ENCODE results near the gene USP47.

USP47 gene

DNA sequence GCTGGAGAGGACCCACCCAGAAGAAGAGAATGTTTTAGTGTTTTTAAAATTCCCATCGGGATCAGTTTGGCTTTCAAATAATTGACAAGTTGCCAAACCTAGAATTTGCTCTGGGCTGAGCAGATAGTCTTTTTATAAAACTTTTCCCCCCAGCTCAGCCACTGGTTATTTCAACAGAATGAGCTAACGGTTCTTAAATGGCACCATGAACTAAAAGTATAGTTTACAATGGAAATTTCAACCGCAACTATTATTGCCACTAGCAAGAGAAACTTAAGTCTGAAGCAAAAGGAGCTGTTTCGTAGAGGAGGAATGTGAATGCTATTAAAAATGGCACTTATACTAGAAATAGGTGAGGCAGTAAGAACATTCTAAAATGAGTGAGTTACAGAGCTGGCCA is 163.3 kb downstream of the USP47 start:
- DNase-seq (ENCODE audit: low spot score): no peak

DNA sequence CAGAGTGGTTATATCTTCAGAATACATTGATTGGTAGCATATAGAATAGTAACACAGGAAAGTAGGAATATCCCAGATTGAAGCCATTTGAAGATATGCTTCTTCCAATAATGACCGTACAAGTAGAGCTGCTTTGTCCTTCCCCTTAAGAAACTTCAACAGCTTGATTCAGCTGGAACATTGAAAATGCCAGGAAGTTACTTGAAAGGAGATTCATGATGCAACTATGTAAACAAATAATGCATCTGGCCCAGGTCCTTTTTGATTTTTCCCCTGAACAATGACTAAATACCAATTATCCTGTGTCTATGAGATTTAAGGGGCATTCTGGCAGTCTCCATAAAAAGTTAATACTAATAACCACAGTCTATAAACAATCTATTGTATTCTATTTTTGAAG is 163.7 kb downstream of the USP47 start:
- DNase-seq (ENCODE audit: low spot score): no peak

DNA sequence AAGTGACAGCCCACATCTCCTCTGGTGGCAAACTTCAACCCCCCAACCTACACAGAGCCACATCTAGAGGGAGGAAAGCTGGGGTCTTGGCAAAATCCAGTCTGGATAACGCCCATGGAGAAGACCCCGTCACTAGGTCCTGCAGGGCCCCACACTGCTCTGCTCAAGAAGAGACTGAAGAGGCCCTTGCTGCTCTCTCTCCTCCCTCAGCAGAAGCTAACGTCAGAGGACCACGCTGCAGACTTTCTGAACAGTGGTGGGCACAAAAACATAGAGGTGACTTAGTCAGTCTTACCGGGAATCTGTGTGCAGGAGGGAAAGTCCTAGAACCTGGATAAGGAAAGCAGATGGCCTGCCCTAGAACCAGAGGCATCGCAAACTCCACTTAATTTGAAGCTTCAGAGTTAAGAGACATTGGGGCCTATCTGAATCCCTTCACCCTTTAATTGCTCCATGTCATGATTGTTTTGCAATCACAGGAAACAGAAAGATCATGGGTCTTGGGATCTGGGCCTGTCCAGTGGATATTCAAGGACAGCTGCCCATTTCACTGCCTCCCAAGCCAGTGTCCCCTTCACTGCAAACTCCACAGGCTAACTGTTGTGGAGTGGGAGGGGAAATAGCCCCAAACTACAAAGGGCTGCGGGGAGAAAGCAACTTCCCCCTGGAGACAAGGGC is 164.9 kb downstream of the USP47 start:
- DNase-seq (ENCODE audit: low spot score): no peak

DNA sequence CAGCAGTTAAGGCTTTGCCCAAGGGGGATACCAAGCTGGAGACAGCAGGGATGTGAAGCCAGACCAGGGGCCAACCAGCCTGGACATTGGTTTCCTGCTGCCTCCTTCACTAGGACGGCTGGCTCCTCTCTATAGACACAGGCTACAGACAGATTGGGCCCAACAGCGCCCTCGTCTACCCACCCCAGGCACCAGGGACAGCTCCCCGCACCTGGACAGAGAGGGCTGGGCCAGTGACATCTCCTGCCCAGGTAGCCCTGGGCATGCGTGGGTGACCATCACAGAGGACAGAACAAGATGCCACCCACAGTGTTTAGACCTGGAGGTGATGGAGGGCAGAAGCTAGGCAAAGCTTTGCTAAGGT is 165.4 kb downstream of the USP47 start:
- no peak for DNase-seq (ENCODE audit: low spot score)

DNA sequence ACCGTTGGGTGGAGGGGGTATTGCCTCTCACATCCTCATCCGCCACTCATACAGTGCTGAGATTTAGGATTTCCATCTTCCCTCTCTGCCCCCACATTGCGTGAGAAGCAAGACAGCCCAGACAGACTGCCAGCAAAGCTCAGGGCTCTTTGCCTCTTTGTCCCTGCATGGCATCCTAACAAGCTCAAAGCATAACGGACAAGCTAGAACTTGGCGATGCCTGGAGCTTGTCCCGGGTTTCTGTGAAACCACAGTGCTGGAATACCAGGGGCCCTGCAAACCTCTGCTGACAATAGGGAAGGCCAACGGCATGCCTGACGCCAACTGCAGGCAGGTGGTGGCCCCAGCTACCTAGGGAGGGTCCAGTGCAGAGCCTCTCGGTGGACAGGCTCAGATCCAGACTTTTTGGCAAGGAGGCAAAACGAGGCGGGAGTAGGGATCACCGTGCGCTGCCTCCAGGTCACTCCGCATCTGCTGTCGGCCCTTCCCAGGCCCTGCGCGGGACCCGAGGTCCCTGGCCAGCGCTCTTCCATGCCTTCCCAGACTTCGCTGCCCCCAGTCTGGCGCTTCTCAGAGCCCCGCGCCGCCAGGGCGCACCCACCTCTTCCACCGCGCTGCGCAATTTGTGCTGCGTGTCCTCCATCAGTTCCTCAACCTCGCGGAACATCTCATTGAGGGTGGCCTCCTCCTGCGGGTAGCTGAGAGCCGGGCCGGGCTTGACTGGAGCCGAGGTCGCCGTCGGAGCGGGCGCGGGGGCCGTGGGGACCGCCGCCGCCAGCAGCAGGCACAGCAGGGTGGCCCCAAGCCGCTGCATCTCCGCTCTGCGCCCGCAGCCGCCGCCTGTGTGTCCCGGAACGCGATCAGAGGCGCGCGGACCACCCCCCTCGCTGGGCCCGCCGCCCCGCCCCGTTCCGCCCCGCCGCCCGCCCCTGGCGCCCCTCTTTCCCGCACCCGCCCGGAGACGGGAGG is 166.3 kb downstream of the USP47 start, which contains the start of gene DKK3:
Gene DKK3 (minus strand): TSS at position 858 of the 969 bp plus-strand sequence. CDS start 44 bp downstream, at position 814.
- DNase-seq (ENCODE audit: low spot score): peak; percentile 75

Data from ecto neural progenitor cell (in vitro differentiated cells).